Measurements from ENCODE around the gene SCN11A. TPM values are rescaled to one million over a fixed set of nuclear protein-coding genes. Genes with fewer than 3 reads are reported as not detected.
"Not testable (repeated sequence)": the region's sequence is repeated elsewhere in the genome, so short reads cannot be mapped to it uniquely, and the experiment has no call there.

Gene SCN11A
- total RNA-seq, 1 donor from 2014 or later, result 0.12 TPM

DNA sequence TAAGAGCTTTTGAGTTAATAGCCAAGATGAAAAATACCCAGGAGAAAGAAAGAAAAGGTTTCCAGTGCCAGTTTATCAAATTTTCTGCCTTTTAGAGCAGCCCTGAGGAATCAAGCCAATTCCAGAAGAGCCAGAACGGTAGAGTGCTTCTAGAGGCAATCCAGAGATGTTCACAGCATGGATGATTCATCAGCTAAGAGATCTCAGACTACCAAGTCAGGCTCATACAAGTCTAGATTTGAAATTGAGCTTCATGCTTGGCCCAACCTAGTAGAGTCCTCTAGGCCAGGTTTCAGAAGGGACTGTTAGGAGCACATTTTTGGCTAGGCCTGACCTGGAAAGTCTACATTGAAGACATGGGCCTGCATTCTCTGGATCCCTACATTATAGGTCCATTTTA is 15.5 kb upstream of the SCN11A start:
- intact Hi-C loops (cut with micrococcal nuclease), result no loop called here

DNA sequence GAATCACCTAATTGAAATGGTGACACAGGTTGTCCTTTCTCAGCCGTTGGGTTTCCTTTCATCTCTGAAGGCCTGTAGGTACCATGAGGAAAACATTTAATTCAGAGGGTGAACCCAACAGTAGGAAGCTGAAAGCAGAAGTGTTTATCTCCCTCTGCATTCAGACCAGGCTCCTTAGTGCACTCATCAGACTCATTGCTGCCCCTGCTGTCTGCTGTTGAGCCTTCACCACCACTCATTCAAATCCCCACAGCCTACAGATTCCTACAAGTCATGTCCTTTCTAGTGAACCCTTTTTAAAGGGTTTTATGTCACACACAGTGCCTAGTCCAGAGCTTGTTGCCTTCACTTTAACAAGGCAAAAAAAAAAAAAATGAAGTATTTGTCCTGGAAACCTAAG is 13.5 kb upstream of the SCN11A start:
- intact Hi-C loops (cut with micrococcal nuclease), result no loop called here

DNA sequence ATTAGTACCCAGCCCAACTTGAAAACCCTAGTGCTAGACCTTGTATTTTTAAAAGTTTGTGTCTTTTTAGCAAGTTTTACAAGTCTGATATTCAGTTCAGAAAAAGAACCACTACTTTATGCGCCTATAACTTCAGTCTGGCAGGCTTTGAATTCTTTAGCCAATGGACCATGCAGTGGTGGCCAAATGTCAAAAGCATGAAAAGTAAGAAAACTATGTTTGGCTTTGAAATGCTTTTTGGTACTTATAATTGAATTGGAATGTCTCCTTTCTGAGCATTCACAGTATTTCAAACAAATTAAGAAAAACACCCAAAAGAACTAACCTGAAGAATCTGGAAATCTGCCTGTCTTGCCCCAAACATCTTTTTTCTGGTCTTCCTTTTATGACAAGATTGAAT is 12.9 kb upstream of the SCN11A start:
- intact Hi-C loops (cut with micrococcal nuclease), result no loop called here

DNA sequence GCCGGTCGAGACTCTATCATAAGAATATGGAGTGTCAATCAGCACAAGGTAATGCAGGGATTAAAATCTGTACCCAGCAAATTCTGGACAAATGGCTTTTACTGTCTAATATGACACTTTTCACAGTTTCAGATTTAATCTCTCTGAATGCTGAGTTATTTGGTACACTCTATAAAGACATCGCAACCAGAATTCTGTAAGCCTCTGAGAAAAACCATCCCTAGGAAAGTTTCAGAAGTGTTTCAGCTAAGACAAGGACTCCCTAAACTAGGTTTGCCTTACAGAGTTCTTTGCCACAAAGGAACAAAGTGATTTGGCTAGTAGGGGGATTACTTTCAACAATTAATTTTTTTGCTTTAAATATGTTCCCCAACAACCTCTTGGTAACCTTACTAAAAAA is 11.4 kb upstream of the SCN11A start:
- intact Hi-C loops (cut with micrococcal nuclease), result no loop called here

DNA sequence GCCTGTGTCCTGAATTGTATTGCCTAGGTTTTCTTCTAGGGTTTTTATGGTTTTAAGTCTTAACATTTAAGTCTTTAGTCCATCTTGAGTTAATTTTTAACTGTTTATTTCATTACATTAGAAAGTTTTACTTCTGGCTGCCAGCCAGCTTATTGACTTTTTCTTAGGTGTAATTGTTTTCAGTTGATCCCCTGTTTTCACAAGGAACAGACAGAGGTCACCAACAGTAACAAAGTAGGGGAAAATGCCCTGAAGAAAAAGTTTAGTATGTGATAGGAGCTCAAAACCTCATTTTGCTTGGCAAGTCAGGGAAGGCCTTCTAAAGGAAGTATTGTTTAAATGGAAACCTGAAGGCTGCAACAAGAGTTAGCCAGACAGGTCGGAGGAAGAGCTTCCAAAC is 10.4 kb upstream of the SCN11A start:
- intact Hi-C loops (cut with micrococcal nuclease), result no loop called here

DNA sequence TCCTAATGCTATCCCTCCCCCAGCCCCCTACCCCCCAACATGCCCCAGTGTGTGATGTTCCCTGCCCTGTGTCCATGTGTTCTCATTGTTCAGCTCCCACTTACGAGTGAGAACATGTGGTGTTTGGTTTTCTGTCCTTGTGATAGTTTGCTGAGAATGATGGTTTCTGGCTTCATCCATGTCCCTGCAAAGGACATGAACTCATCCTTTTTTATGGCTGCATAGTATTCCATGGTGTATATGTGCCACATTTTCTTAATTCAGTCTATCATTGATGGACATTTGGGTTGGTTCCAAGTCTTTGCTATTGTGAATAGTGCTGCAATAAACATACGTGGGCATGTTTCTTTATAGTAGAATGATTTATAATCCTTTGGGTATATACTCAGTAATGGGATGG is 9.5 kb upstream of the SCN11A start:
- intact Hi-C loops (cut with micrococcal nuclease), result not testable (repeated sequence)

DNA sequence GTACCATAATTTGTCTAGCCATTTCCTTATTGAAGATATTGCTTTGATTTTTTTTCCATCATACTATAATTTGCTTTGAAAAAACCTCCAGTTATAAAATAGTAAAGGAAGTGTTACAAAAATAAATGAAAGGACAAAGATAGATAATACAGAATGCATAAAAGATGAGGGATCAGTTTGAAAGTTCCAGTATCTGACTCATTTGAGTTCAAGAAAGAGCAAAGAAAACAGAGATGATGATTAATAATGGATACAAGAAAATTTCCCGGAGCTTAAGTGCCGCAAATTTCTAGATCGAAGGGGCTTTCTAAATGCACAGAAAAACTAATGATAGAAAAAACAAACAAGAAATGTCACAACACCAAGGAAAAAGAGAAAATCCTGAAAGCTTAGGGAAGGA is 4.4 kb upstream of the SCN11A start:
- intact Hi-C loops (cut with micrococcal nuclease), result no loop called here

DNA sequence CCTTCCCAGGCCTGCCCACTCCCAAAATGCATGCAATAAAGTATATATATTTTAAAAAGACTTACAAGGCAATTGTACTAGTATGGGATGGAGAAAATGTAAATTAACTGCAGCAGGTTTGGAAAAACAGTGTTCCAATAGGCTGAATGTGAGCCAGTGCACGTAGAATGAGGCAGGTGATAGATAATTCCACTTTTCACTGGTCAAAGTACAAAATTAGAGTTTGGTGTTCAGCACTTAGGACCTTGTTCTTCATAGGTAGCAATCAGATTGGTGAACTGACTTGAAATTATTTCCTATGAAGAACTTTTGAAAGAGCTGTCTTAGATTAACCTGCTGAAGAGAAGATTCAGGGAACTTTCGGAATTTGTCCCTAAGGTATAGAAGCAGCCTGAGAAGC is 2.0 kb upstream of the SCN11A start:
- intact Hi-C loops (cut with micrococcal nuclease), result loop anchor here (5.0 kb wide), 4 partner anchors 309 to 1399 kb away; partner anchors contain the start of genes ACAA1, EXOG and MYD88

DNA sequence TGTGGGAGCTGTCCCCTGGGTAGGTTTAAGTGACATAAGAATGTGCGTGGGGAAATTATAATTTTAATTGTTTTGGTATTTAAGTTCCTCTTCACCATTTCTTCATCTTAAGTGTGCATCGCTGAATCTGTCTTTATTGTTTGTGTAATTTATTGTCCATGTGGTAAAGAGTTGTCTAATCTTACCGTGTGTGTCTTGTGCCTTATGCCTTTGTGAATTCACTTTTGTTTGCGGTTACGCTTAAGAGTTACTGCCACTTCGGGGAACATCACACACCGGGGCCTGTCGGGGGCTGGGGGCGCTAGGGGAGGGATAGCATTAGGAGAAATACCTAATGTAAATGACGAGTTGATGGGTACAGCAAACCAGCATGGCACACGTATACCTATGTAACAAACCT is 839 bp upstream of the SCN11A start:
- intact Hi-C loops (cut with micrococcal nuclease), result loop anchor here (1.0 to 5.0 kb wide), 5 partner anchors 95 to 1400 kb away; partner anchors contain the start of genes ACAA1, EXOG and MYD88

DNA sequence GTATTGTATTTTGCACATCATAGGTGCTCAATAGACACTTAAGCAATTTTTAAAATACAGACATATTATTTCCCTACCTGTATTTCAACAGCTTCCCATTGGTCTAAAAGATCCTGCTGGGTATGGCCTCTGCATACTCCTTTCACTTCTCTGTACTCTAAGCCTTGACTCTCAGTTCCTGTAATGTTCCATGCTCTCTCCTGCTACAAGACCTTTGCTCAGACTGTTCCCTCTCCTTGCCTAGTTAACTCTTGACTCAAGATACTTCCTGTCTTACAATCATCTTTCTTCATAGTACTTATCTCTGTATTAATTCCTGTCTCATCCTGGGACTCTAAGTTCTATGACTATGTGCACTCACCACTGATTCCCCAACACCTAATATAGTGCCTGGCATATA is 1.7 kb downstream of the SCN11A start:
- intact Hi-C loops (cut with micrococcal nuclease), result loop anchor here (2.0 to 5.0 kb wide), 8 partner anchors 19 to 1402 kb away; partner anchors contain the start of genes ACAA1, EIF1B, EXOG and MYD88

DNA sequence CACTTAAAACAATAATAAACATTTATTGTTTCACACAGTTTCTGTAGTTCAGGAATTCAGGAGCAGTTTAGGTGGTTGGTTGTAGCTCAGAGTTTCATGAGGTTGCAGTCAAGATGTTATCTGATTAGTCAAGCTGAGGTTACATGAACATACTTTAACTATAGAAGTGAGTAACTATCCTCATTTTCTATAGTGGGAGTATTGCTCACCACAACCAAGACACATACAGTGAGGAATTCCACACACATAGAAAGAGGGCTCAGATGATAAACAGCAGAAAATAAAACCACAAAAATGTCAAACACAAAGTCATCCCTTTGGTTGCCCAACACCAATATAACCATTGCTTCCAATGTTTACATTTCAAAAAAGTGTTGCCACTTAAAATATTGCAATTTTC is 13.6 kb downstream of the SCN11A start:
- intact Hi-C loops (cut with micrococcal nuclease), result no loop called here

DNA sequence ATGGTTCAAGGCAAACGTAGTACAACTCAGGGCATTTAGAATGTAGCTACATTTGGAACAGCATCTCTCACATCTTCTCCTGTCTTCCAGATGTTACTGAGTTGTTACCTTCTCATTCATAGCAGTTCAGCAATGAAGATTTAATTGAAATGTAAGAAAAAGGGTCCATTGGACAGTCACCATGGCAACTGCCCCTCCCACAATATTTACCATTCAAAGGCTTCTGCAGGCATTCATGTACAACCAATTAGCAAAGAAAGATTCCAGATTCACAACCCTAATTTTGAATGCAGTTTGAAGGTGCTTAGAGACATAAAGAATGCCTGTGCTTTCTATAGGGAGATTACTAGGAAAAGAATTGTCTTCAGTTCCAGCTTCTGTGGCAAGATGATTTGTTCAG is 22.2 kb downstream of the SCN11A start:
- intact Hi-C loops (cut with micrococcal nuclease), result no loop called here

DNA sequence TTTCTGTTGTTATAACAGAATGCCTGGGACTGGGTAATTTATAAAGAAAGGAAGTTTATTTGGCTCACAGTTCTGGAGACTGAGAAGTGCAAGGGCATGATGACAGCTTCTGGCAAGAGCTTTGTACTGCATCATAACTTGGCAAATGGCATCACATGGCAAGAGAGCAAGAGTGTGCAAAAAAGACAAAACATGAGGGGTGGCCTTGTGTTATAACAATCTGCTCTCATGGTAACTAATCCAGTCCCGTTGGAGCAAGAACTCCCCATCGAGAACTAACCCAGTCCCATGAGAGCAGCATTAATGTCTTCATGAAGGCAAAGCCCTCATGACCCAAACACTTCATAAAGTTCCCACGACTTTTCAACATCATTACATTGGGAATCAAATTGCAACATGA is 23.2 kb downstream of the SCN11A start:
- intact Hi-C loops (cut with micrococcal nuclease), result no loop called here

DNA sequence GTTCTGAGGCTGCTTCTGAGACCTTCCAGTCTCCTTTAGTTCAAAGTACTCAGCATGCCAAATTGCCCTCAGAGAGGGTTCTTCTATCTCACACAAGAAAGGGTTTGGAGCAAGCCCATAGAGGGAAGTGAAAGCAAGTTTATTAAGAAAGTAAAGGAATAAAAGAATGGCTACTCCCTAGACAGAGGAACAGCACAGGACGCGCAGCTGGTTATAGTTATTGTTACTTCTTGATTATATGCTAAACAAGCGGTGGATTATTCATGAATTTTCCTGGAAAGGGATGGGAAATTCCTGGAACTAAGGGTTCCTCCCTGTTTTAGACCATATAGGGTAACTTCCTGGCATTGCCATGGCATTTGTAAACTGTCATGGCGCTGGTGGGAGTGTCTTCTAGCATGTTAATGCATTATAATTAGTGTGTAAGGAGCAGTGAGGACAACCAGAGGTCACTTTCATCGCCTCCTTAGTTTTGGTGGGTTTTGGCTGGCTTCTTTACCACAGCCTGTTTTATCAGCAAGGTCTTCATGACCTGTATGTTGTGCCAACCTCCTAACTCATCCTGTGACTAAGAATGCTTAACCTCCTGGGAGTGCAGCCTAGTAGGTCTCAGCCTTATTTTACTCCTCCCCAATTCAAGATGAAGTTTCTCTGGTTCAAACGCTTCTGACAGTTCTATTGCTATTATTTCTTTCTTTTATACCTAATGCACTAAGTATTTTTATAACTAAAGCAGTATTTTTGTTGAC is 26.3 kb downstream of the SCN11A start:
- intact Hi-C loops (cut with micrococcal nuclease), result no loop called here

DNA sequence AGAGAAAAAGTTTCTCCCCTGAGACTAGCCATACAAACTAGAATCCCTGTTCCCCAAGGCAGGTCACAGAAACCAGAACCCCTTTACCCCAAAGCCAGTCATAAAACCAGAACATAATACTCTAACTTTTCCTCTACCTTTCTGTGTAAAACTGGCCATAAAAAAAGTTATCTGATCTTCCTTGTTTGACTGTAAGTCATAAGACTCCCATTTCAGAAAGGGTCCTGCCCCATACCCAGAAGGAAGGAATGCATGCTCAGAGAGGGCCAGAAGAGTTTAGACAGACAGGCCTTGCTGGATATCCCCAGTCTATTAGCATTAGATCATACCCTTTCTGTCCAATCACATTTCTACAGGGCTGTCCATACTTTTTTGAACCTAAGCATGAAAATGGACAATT is 27.2 kb downstream of the SCN11A start:
- intact Hi-C loops (cut with micrococcal nuclease), result no loop called here

DNA sequence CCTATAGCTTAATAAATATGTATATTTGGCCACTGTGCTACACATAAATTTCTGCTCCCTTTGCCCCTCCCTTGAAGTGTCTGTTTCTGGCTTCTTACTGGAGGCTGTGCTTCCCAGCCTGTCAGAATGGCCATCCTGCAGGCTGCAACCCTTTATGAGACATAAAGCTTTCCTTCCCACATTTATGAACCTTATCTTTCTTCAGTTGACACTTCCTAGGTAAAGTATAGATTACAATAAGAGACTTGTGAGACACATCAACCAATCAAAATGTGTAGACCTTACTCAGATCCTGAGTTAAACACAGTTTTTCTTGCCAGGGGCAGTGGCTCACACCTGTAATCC is 29.5 kb downstream of the SCN11A start:
- intact Hi-C loops (cut with micrococcal nuclease), result no loop called here

DNA sequence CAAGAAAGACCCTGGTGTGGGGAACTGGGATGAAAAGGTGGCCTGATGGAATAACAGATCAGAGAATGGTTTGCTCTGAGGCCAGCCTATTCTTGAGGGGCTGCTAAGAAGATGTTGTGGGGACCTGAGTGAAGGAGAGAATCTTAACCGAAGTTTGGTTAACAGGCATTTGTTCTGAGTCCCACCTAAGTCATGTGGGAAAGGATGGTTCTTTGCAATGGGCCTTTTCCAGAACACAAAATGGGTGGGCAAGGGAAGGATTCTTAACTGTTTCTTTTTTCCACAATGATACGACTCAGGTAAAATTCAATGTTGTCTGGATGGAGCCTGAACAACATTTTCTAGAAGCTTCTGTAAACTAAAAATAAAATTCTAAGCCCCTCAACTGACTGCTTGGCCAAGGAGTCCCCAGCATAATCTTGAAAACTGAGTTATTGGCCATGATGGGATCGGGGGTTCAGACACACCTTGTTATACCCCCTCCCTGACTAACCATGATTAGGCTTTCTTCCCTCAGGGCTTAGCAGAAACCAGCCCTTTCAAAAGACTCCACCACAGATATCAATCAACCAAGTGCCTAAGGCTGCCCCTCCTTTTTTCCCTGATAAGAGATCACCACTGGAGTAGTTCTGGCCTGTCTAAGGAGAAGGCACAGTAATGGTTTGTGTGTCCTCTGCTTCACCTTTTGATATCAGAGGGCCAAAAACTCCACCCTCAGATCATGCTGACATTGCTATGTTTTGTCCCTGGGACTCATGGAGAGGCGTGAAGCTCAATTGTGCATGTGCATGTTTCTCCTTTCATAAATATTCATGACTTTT is 30.1 kb downstream of the SCN11A start:
- intact Hi-C loops (cut with micrococcal nuclease), result no loop called here

DNA sequence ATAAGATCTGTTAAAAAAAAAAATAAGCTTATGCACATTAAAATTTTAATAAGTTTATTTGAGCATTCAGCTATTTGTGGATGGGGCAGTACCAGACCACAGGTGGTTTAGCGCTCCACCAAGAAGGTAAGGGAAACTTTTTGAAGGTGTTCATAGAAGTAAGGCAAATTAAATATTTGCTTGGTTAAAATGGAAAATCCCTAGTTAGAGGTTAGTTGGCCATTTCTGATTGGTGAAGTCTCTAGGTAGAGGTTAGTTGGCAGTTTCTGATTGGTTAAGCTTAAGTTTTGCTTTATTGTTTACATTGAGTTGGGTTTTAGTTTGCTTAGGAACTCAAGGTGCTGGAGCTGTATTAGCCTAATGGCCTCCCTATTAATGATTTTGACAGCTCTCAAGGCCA is 30.7 kb downstream of the SCN11A start:
- intact Hi-C loops (cut with micrococcal nuclease), result no loop called here

DNA sequence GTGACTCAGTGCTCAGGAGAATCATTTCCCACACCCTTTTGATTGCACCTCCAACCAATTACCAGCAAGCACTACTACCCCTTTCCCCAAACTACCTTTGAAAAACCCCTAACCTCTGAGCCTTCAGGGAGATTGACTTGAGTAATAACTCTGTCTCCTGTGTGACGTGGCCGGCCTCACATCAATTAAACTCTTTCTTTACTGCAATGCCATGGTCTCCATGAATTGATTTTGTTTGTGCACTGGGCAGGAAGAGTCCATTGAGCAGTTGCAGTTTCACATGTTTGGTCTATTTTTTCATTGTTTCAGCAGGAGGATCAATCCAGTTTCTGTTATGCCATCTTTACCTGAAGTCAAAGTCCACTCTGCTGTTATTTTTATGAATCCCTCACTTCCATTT is 32.4 kb downstream of the SCN11A start:
- intact Hi-C loops (cut with micrococcal nuclease), result no loop called here

DNA sequence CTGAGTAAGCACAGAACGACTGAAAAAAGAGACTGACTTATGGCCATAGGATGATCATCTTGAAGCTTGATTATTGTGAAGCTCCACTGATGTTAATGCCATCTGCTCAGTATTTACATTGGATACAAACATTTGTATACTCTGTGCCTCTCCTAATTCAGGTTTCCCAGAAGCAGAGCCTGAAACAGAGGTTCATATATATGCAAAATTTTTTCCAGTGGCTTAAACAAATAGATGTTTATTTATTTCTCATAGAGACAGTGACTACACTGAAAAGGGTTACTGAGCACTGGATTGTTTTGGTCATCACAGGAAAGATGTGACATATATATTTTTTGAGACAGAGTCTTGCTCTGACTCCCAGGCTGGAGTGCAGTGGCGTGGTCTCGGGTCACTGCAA is 36.3 kb downstream of the SCN11A start:
- intact Hi-C loops (cut with micrococcal nuclease), result no loop called here

DNA sequence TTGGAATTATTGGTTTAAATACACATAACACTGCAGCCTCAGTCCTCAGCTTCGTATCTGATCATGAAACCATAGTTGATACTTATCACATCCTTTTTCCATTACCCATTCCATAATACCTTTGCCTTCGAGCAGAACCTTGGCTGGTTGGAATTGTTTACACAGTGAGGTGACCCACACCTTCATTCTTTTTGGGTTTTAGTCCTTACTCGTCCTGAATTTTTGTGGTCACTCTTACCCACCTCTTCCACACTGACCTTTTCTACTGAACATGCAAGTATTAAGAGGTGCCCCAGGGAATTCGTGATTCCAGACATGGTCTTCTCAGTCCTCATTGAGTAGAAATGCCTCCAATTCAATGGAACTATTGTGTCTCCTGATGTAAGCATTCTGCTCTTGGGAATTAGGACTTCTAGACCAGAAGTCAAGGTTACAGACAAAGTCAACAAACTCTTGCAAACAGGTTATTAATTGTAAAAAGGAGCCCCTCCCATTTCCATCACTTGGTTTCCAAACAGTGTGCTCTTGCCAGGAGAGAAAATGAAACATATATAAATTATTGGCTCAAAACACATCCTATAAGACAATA is 37.7 kb downstream of the SCN11A start:
- intact Hi-C loops (cut with micrococcal nuclease), result no loop called here

DNA sequence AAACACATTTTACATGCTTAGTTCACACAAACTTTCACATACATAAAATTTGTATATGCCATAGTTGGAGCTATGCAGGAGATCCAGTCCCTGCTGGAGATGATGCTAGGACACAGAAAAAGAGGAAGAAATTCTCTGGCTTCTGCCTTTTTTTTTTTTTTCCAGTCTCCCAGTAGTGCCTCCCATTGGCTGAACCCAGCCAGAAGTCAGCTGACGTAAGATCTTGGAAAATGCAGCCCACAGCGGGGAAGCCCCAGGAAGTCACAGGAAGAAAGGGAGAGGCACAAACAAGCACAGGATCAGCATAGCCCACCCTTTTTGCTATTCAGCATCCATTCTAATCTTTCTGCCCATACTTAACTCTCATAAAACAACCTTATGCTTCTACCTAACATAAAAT is 38.5 kb downstream of the SCN11A start:
- intact Hi-C loops (cut with micrococcal nuclease), result no loop called here

Measured in T-helper 1 cell treated with Interleukin-12 subunit alpha and Interleukin-12 subunit beta and Interleukin-4 antibody, amounts not matched to agents 30 ng/mL and 1 ng/mL, for 36 hours (primary cell).